IMR-90 (cell line): ENCODE measurements around the gene ARSA. TPM values are rescaled to one million over a fixed set of nuclear protein-coding genes. Genes with fewer than 3 reads are reported as not detected.

Experiments used
- ATAC-seq: fragments of 200-7000 bp; cut with Tn5 transposase; 2 replicates; pipeline ENCODE4 v1.9.1; 2020; ENCODE audit warnings: low read depth, mild to moderate bottlenecking, moderate library complexity
- BruUV-seq: library from RNA; stranded (reverse); fragments of 400-500 nt; replicated peaks from 2 replicates; lab custom pipeline; 2021; lab: Mats Ljungman, UMichigan
- CTCF ChIA-PET: fragments of 300-600 bp; formaldehyde crosslinking; extraction: SDS; loops from one replicate; lab custom pipeline; 2021; ENCODE audit warnings: antibody characterized with exemption; lab: Yijun Ruan, JAX
- POLR2A ChIA-PET: fragments of 300-600 bp; sonication (Branson Sonifier 250); formaldehyde crosslinking; loops from one replicate; lab custom pipeline; 2022; ENCODE audit warnings: antibody characterized with exemption; ENCODE audit not compliant: unreplicated experiment; lab: Charles Lee
- DNase-seq: peaks from one replicate; pipeline ENCODE4 v3.0.0; 2013
- H2AFZ ChIP-seq: replicated peaks from 2 replicates; pipeline ENCODE3; 2013; ENCODE audit warnings: low read length, mild to moderate bottlenecking; ENCODE audit not compliant: poor library complexity
- H2AK5ac ChIP-seq: 2 replicates; pipeline ENCODE4 v1.6.1; 2013; ENCODE audit warnings: low read depth, low read length, inconsistent platforms
- H2AK9ac ChIP-seq: replicated peaks from 2 replicates; pipeline ENCODE3; 2013; ENCODE audit warnings: mild to moderate bottlenecking, low read depth, low read length, moderate library complexity; ENCODE audit not compliant: poor library complexity
- H2BK120ac ChIP-seq: 2 replicates; pipeline ENCODE4 v1.6.1; 2013; ENCODE audit warnings: low read depth, low read length, inconsistent platforms
- H2BK15ac ChIP-seq: 3 replicates; pipeline ENCODE4 v1.6.1; 2013; ENCODE audit warnings: low read depth, low read length, inconsistent platforms
- H2BK20ac ChIP-seq: 2 replicates; pipeline ENCODE4 v1.6.1; 2013; ENCODE audit warnings: low read depth, mild to moderate bottlenecking, inconsistent platforms, low read length, moderate library complexity
- H2BK5ac ChIP-seq: 2 replicates; pipeline ENCODE4 v1.6.1; 2013; ENCODE audit warnings: mild to moderate bottlenecking, low read depth, low read length, inconsistent platforms; ENCODE audit not compliant: poor library complexity, severe bottlenecking
- H3K14ac ChIP-seq: replicated peaks from 2 replicates; pipeline ENCODE4 v1.6.1; 2013; ENCODE audit warnings: low read depth, low read length, inconsistent platforms
- H3K18ac ChIP-seq: 2 replicates; pipeline ENCODE4 v1.6.1; 2013; ENCODE audit warnings: low read depth, low read length, control low read depth
- H3K23ac ChIP-seq: 2 replicates; pipeline ENCODE4 v1.6.1; 2013; ENCODE audit warnings: low read depth, low read length, inconsistent platforms
- H3K27ac ChIP-seq: 2 replicates; pipeline ENCODE4 v1.5.1; 2013; ENCODE audit warnings: mild to moderate bottlenecking, control low read depth, low read length; ENCODE audit not compliant: insufficient read depth
- H3K27me3 ChIP-seq: 2 replicates; pipeline ENCODE4 v1.6.1; 2013; ENCODE audit warnings: low read length; ENCODE audit not compliant: control insufficient read depth, insufficient read depth
- H3K36me3 ChIP-seq: 2 replicates; pipeline ENCODE4 v1.6.1; 2013; ENCODE audit warnings: low read length, mixed read lengths; ENCODE audit not compliant: control insufficient read depth, insufficient read depth
- H3K4ac ChIP-seq: 2 replicates; pipeline ENCODE4 v1.6.1; 2013; ENCODE audit warnings: low read depth, low read length, inconsistent platforms
- H3K4me1 ChIP-seq: 2 replicates; pipeline ENCODE4 v1.6.1; 2013; ENCODE audit warnings: low read length, mixed read lengths; ENCODE audit not compliant: control insufficient read depth, insufficient read depth
- H3K4me2 ChIP-seq: 2 replicates; pipeline ENCODE4 v1.6.1; 2013; ENCODE audit warnings: low read depth, mild to moderate bottlenecking, control low read depth, low read length, moderate library complexity
- H3K4me3 ChIP-seq: 2 replicates; pipeline ENCODE4 v1.5.1; 2013; ENCODE audit warnings: low read depth, mild to moderate bottlenecking, control low read depth, low read length, moderate library complexity; ENCODE audit not compliant: insufficient read depth
- H3K56ac ChIP-seq: 2 replicates; pipeline ENCODE4 v1.6.1; 2013; ENCODE audit warnings: low read length, inconsistent platforms; ENCODE audit not compliant: insufficient read depth; ENCODE audit errors: extremely low read depth
- H3K79me1 ChIP-seq, 2 experiments: 2 replicates each; pipeline ENCODE4 v1.6.1; 2013; ENCODE audit warnings: low read length in 2 of 2, inconsistent platforms in 1 of 2, low read depth in 1 of 2
- H3K9ac ChIP-seq: 2 replicates; pipeline ENCODE4 v1.6.1; 2013; ENCODE audit warnings: low read depth, low read length, control low read depth
- H3K9me1 ChIP-seq: 2 replicates; pipeline ENCODE4 v1.6.1; 2013; ENCODE audit warnings: low read length, inconsistent platforms; ENCODE audit not compliant: insufficient read depth
- H3K9me3 ChIP-seq: 2 replicates; pipeline ENCODE4 v1.6.1; 2013; ENCODE audit warnings: low read length; ENCODE audit not compliant: control insufficient read depth, insufficient read depth
- H4K20me1 ChIP-seq: 2 replicates; pipeline ENCODE4 v1.6.1; 2013; ENCODE audit warnings: low read length, inconsistent platforms; ENCODE audit not compliant: insufficient read depth
- H4K5ac ChIP-seq: 2 replicates; pipeline ENCODE4 v1.6.1; 2013; ENCODE audit warnings: mild to moderate bottlenecking, low read depth, low read length, control low read depth
- H4K8ac ChIP-seq, 2 experiments: 2 replicates each; pipeline ENCODE4 v1.6.1; 2013; ENCODE audit warnings: low read depth in 2 of 2, low read length in 2 of 2, control low read depth in 1 of 2, inconsistent platforms in 1 of 2
- H4K91ac ChIP-seq: 2 replicates; pipeline ENCODE4 v1.6.1; 2013; ENCODE audit warnings: low read depth, low read length, inconsistent platforms; ENCODE audit not compliant: insufficient read depth
- BHLHE40 ChIP-seq: fragments of 150-350 bp; IDR thresholded peaks from 2 replicates; pipeline ENCODE4 v1.6.1; 2016; ENCODE audit warnings: mild to moderate bottlenecking, low read depth, low read length
- CEBPB ChIP-seq: IDR thresholded peaks from 2 replicates; pipeline ENCODE4 v1.6.1; 2012; ENCODE audit warnings: low read depth, low read length, improper control_type of control experiment
- CHD1 ChIP-seq: IDR thresholded peaks from 2 replicates; pipeline ENCODE4 v1.6.1; 2012; ENCODE audit warnings: low read depth, low read length, improper control_type of control experiment
- CTCF ChIP-seq: conservative IDR thresholded peaks from 2 replicates; pipeline ENCODE4 v1.5.1; 2012; ENCODE audit warnings: mild to moderate bottlenecking, low read depth, low read length, improper control_type of control experiment
- ELK1 ChIP-seq: fragments of 150-350 bp; IDR thresholded peaks from 2 replicates; pipeline ENCODE4 v1.6.1; 2016; ENCODE audit warnings: low read depth, mild to moderate bottlenecking, low read length, moderate library complexity, borderline replicate concordance
- MAFK ChIP-seq: IDR thresholded peaks from 2 replicates; pipeline ENCODE4 v1.6.1; 2012; ENCODE audit warnings: low read depth, low read length, improper control_type of control experiment
- MAZ ChIP-seq: IDR thresholded peaks from 2 replicates; pipeline ENCODE4 v1.6.1; 2012; ENCODE audit warnings: low read depth, mild to moderate bottlenecking, low read length, improper control_type of control experiment, moderate library complexity, borderline replicate concordance
- MXI1 ChIP-seq: IDR thresholded peaks from 2 replicates; pipeline ENCODE4 v1.6.1; 2012; ENCODE audit warnings: low read depth, mild to moderate bottlenecking, low read length, moderate library complexity, borderline replicate concordance
- NFE2L2 ChIP-seq: fragments of 150-350 bp; IDR thresholded peaks from 2 replicates; pipeline ENCODE4 v1.6.1; 2016; ENCODE audit warnings: low read depth, mild to moderate bottlenecking, low read length
- POLR2A ChIP-seq: IDR thresholded peaks from 2 replicates; pipeline ENCODE4 v1.6.1; 2012; ENCODE audit warnings: mild to moderate bottlenecking, low read depth, low read length
- RAD21 ChIP-seq: IDR thresholded peaks from 2 replicates; pipeline ENCODE4 v1.6.1; 2012; ENCODE audit warnings: low read length, improper control_type of control experiment
- RCOR1 ChIP-seq: IDR thresholded peaks from 2 replicates; pipeline ENCODE4 v1.6.1; 2012; ENCODE audit warnings: mild to moderate bottlenecking, low read length, improper control_type of control experiment; ENCODE audit not compliant: insufficient replicate concordance
- RFX5 ChIP-seq: IDR thresholded peaks from 2 replicates; pipeline ENCODE4 v1.8.0; 2012; ENCODE audit warnings: low read depth, mild to moderate bottlenecking, low read length, moderate library complexity
- SMC3 ChIP-seq: fragments of 150-350 bp; IDR thresholded peaks from 2 replicates; pipeline ENCODE4 v1.6.1; 2016; ENCODE audit warnings: low read depth, mild to moderate bottlenecking, antibody characterized with exemption, low read length, moderate library complexity
- USF2 ChIP-seq: fragments of 150-350 bp; IDR thresholded peaks from 2 replicates; pipeline ENCODE4 v1.6.1; 2017; ENCODE audit warnings: mild to moderate bottlenecking, antibody characterized with exemption, low read length, low read depth
- WGBS, 2 experiments: methylation state at CpG; one replicate each; pipeline versions ENCODE4 v1.1.5 to v1.1.7; 2013; ENCODE audit warnings: missing lambda C conversion rate in 2 of 2; ENCODE audit not compliant: insufficient read length in 1 of 2; ENCODE audit errors: extremely low coverage in 2 of 2; 5-methylcytosine and 5-hydroxymethylcytosine counted together
- dilution Hi-C: fragments of 300-500 bp; cut with HindIII; formaldehyde crosslinking; loops from one replicate; pipeline ENCODE4 v1.14.3; 2018; ENCODE audit warnings: low sequenced_read_pairs; ENCODE audit not compliant: unreplicated experiment
- in situ Hi-C: fragments of 300-500 bp; cut with MboI; formaldehyde crosslinking; loops from 3 replicates; pipeline ENCODE4 v1.14.3; 2019; ENCODE audit warnings: low sequenced_read_pairs, inconsistent platforms, mixed read lengths
- intact Hi-C: fragments of 100-400 bp; cut with micrococcal nuclease; formaldehyde crosslinking; loops from 2 replicates; pipeline ENCODE4 v1.10.0; 2022
- polyA plus RNA-seq, 3 experiments: library from polyadenylated mRNA; depleted of rRNA; stranded (reverse); fragments of >200 nt; gene quantifications; 2 replicates each; pipeline ENCODE4 v1.2.3, GENCODE V29; 2012; ENCODE audit warnings: low replicate concordance in 1 of 3
- total RNA-seq: library from RNA; depleted of rRNA; stranded (reverse); fragments of >200 nt; gene quantifications from 2 replicates; pipeline ENCODE4 v1.2.3, GENCODE V29; 2012

The ARSA gene
- total and polyA plus RNA-seq, 2 of the 4 experiments (the other 2 are of a cell fraction) = 3.4 to 24.2 TPM

GRCh38 chr22:50622723-50623327, 5.1 kb downstream of the ARSA start:
- no peak overlapping the region for H2AFZ ChIP-seq
- H3K18ac ChIP-seq = no peak overlapping the region
- no peak overlapping the region for H3K4me3 ChIP-seq
- peak overlapping the region; percentile 55 for H2AK9ac ChIP-seq
- no peak overlapping the region for H3K27ac ChIP-seq
- no peak overlapping the region for H2BK5ac ChIP-seq
- intact Hi-C loops (loop anchor here (5.0 kb wide), 2 partner anchors 46 to 69 kb away; partner anchors contain the start of gene CPT1B), in situ Hi-C loops (no loop called here), dilution Hi-C loops (no loop called here)
- ATAC-seq (no peak), DNase-seq (no peak)
- peaks cover 10% of the 10 kb centered on the region; the same call in 1 of the 2 replicates for H3K4me1 ChIP-seq
- H4K91ac ChIP-seq = no peak overlapping the region
- H2BK15ac ChIP-seq = no peak overlapping the region
- H3K14ac ChIP-seq = no peak overlapping the region
- peaks cover 5% of the 10 kb centered on the region for H4K20me1 ChIP-seq
- H2AK5ac ChIP-seq = no peak overlapping the region
- H4K5ac ChIP-seq = no peak overlapping the region
- H2BK20ac ChIP-seq = no peak overlapping the region
- ChIA-PET POLR2A (no interaction called here), CTCF (no interaction called here)
- no TSS peak for BruUV-seq
- H3K9me3 ChIP-seq = no peaks in the 10 kb centered on the region
- WGBS, 2 experiments = 72% methylated on average over 11 of the region's 16 CpGs; no CpG with 5 or more reads in 1 of the 2 experiments
- no peak overlapping the region for H3K9ac ChIP-seq
- H3K27me3 ChIP-seq = peaks cover 2% of the 10 kb centered on the region; the same call in 1 of the 2 replicates
- no peak overlapping the region for H3K56ac ChIP-seq
- H3K4me2 ChIP-seq = no peak overlapping the region
- peaks cover 2% of the 10 kb centered on the region; the same call in 1 of the 2 replicates for H3K36me3 ChIP-seq
- 0 out of 2 replicates have a peak, but pooled peaks cover 3% of the 10 kb centered on the region for H3K9me1 ChIP-seq
- TF ChIP-seq CEBPB (no peak), BHLHE40 (no peak), NFE2L2 (no peak), ELK1 (no peak), MAZ (no peak), CTCF (no peak), MXI1 (no peak), POLR2A (no peak), SMC3 (no peak), RFX5 (no peak), MAFK (no peak), RAD21 (no peak), RCOR1 (no peak), CHD1 (no peak), USF2 (no peak)
- H4K8ac ChIP-seq = no peak overlapping the region
- H3K4ac ChIP-seq = no peak overlapping the region
- peaks cover 0 to 17% of the 10 kb centered on the region in 2 experiments; a peak in 1 of 4 replicates for H3K79me1 ChIP-seq
- H2BK120ac ChIP-seq = no peak overlapping the region
- H3K23ac ChIP-seq = no peak overlapping the region
